HepG2 (cell line): ENCODE data around the gene CASKIN2. TPM values are rescaled to one million over a fixed set of nuclear protein-coding genes. Genes with fewer than 3 reads are reported as not detected.

Experiments used
- CCDC6 ChIP-seq: sonication (generic); formaldehyde crosslinking; IDR thresholded peaks from 2 replicates; pipeline ENCODE4 v1.8.1; 2022; ENCODE audit warnings: mild to moderate bottlenecking, missing genetic modification reagents, moderate library complexity
- GPN1 ChIP-seq: sonication (generic); formaldehyde crosslinking; IDR thresholded peaks from 2 replicates; pipeline ENCODE4 v1.5.1; 2020; ENCODE audit warnings: missing genetic modification reagents, borderline replicate concordance
- HMG20A ChIP-seq: IDR thresholded peaks from 2 replicates; pipeline ENCODE4 v1.6.1; 2016; ENCODE audit warnings: borderline replicate concordance
- MED13 ChIP-seq: sonication (generic); formaldehyde crosslinking; IDR thresholded peaks from 2 replicates; pipeline ENCODE4 v1.5.0; 2020; ENCODE audit warnings: missing genetic modification reagents
- MZF1 ChIP-seq: sonication (generic); formaldehyde crosslinking; IDR thresholded peaks from 2 replicates; pipeline ENCODE4 v1.8.1; 2023; ENCODE audit warnings: mild to moderate bottlenecking, missing genetic modification reagents, borderline replicate concordance
- PHB2 ChIP-seq: fragments of 450-650 bp; IDR thresholded peaks from 2 replicates; pipeline ENCODE4 v1.6.1; 2018; ENCODE audit not compliant: partially characterized antibody
- SMARCE1 ChIP-seq: fragments of 450-650 bp; IDR thresholded peaks from 2 replicates; pipeline ENCODE4 v1.6.1; 2017; ENCODE audit warnings: borderline replicate concordance
- ZNF124 ChIP-seq: sonication (generic); formaldehyde crosslinking; IDR thresholded peaks from 2 replicates; pipeline ENCODE4 v1.4.0; 2020; ENCODE audit warnings: missing genetic modification reagents
- ZNF326 ChIP-seq: sonication (generic); formaldehyde crosslinking; IDR thresholded peaks from 2 replicates; pipeline ENCODE4 v1.4.0; 2020; ENCODE audit warnings: missing genetic modification reagents, borderline replicate concordance
- ZNF331 ChIP-seq: sonication (generic); formaldehyde crosslinking; IDR thresholded peaks from 2 replicates; pipeline ENCODE4 v1.4.0; 2020; ENCODE audit warnings: missing genetic modification reagents
- ZNF510 ChIP-seq: sonication (generic); formaldehyde crosslinking; IDR thresholded peaks from 2 replicates; pipeline ENCODE4 v1.4.0; 2020; ENCODE audit warnings: low read depth, mild to moderate bottlenecking, missing genetic modification reagents
- polyA plus RNA-seq, 8 experiments: library from polyadenylated mRNA; depleted of rRNA in 3 of 8; stranded (reverse) in 7 of 8; unstranded in 1 of 8; fragments of >200 nt; fragmentation: Illumina TruSeq in 4 of 8; extraction: Trizol in 4 of 8; gene quantifications; 2 replicates each; pipeline versions ENCODE4 v1.2.1 to v1.2.3, GENCODE V29; 2011 to 2016; ENCODE audit warnings: low read depth in 4 of 8, missing spikeins in 1 of 8, mixed read lengths in 1 of 8; ENCODE audit not compliant: insufficient read depth in 1 of 8
- total RNA-seq, 5 experiments: library from RNA; depleted of rRNA; stranded (reverse); fragments of >200 nt; fragmentation: Illumina TruSeq; extraction: Trizol; gene quantifications; 2 replicates each; pipeline ENCODE4 v1.2.3, GENCODE V29; 2016; ENCODE audit warnings: low read depth in 1 of 5
- TF ChIP-seq, protein P1 (sequence below): sonication (generic); formaldehyde crosslinking; IDR thresholded peaks from 2 replicates; pipeline ENCODE4 v1.4.0; 2020; ENCODE audit warnings: missing genetic modification reagents, borderline replicate concordance
- TF ChIP-seq, protein P2 (sequence below): sonication (generic); formaldehyde crosslinking; IDR thresholded peaks from 2 replicates; pipeline ENCODE4 v1.4.0; 2020; ENCODE audit warnings: missing genetic modification reagents
- TF ChIP-seq, protein P3 (sequence below): sonication (generic); formaldehyde crosslinking; IDR thresholded peaks from 2 replicates; pipeline ENCODE4 v1.4.0; 2020; ENCODE audit warnings: missing genetic modification reagents
- TF ChIP-seq, protein P4 (sequence below): sonication (generic); formaldehyde crosslinking; conservative IDR thresholded peaks from 2 replicates; pipeline ENCODE4 v1.4.0; 2020; ENCODE audit warnings: missing genetic modification reagents

The CASKIN2 gene
- total and polyA plus RNA-seq, 2 of the 13 experiments (the other 11 are each of a cell fraction or from before 2014, with no cell fraction given): 5.2 to 7.8 TPM

DNA sequence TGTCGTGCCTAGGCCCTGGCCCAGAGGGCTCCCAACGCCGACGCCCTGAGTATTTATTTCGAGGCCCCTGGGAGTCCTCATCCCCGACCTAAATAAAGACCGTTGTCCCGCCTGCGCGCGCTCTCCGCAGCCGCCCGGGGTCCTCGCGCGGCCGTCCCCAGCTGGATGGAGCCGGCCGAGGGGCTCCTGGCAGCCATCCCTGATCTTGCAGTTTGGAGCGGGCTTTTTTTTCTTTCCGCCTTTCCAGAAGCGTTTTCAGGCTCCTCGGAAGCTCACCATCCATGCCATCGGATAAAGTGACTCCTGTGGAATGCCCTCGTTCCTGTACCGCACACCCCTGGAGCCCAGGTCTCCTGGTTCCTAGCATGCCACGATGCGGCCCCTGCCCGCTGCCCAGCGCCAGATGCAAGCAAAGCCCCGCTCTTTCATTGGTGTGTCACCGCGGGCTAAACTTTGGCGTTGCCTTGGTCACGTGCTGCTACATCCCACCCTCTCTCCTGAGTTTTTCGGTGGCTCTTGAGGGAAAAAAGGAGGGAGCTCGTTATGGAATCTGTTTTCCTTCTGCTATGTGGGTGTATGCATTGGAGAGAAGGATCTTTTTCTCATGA is 58.2 kb downstream of the CASKIN2 start (continued):
- TF ChIP-seq, protein P1, sequence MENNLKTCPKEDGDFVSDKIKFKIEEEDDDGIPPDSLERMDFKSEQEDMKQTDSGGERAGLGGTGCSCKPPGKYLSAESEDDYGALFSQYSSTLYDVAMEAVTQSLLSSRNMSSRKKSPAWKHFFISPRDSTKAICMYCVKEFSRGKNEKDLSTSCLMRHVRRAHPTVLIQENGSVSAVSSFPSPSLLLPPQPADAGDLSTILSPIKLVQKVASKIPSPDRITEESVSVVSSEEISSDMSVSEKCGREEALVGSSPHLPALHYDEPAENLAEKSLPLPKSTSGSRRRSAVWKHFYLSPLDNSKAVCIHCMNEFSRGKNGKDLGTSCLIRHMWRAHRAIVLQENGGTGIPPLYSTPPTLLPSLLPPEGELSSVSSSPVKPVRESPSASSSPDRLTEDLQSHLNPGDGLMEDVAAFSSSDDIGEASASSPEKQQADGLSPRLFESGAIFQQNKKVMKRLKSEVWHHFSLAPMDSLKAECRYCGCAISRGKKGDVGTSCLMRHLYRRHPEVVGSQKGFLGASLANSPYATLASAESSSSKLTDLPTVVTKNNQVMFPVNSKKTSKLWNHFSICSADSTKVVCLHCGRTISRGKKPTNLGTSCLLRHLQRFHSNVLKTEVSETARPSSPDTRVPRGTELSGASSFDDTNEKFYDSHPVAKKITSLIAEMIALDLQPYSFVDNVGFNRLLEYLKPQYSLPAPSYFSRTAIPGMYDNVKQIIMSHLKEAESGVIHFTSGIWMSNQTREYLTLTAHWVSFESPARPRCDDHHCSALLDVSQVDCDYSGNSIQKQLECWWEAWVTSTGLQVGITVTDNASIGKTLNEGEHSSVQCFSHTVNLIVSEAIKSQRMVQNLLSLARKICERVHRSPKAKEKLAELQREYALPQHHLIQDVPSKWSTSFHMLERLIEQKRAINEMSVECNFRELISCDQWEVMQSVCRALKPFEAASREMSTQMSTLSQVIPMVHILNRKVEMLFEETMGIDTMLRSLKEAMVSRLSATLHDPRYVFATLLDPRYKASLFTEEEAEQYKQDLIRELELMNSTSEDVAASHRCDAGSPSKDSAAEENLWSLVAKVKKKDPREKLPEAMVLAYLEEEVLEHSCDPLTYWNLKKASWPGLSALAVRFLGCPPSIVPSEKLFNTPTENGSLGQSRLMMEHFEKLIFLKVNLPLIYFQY (CRISPR knock-in tag): no peak
- TF ChIP-seq ZNF124 (no peak), MED13 (CRISPR knock-in tag) (no peak), ZNF326 (CRISPR knock-in tag) (no peak), PHB2 (no peak), GPN1 (no peak), SMARCE1 (no peak), HMG20A (CRISPR knock-in tag) (no peak), ZNF331 (CRISPR knock-in tag) (no peak), CCDC6 (CRISPR knock-in tag) (no peak), ZNF510 (peak; percentile 80; the same call in 1 of the 2 replicates), MZF1 (no peak)
- TF ChIP-seq, protein P2, sequence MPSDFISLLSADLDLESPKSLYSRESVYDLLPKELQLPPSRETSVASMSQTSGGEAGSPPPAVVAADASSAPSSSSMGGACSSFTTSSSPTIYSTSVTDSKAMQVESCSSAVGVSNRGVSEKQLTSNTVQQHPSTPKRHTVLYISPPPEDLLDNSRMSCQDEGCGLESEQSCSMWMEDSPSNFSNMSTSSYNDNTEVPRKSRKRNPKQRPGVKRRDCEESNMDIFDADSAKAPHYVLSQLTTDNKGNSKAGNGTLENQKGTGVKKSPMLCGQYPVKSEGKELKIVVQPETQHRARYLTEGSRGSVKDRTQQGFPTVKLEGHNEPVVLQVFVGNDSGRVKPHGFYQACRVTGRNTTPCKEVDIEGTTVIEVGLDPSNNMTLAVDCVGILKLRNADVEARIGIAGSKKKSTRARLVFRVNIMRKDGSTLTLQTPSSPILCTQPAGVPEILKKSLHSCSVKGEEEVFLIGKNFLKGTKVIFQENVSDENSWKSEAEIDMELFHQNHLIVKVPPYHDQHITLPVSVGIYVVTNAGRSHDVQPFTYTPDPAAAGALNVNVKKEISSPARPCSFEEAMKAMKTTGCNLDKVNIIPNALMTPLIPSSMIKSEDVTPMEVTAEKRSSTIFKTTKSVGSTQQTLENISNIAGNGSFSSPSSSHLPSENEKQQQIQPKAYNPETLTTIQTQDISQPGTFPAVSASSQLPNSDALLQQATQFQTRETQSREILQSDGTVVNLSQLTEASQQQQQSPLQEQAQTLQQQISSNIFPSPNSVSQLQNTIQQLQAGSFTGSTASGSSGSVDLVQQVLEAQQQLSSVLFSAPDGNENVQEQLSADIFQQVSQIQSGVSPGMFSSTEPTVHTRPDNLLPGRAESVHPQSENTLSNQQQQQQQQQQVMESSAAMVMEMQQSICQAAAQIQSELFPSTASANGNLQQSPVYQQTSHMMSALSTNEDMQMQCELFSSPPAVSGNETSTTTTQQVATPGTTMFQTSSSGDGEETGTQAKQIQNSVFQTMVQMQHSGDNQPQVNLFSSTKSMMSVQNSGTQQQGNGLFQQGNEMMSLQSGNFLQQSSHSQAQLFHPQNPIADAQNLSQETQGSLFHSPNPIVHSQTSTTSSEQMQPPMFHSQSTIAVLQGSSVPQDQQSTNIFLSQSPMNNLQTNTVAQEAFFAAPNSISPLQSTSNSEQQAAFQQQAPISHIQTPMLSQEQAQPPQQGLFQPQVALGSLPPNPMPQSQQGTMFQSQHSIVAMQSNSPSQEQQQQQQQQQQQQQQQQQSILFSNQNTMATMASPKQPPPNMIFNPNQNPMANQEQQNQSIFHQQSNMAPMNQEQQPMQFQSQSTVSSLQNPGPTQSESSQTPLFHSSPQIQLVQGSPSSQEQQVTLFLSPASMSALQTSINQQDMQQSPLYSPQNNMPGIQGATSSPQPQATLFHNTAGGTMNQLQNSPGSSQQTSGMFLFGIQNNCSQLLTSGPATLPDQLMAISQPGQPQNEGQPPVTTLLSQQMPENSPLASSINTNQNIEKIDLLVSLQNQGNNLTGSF (CRISPR knock-in tag): 0 out of 2 replicates have a peak, but pooled peaks have one; percentile 24
- TF ChIP-seq, protein P3, sequence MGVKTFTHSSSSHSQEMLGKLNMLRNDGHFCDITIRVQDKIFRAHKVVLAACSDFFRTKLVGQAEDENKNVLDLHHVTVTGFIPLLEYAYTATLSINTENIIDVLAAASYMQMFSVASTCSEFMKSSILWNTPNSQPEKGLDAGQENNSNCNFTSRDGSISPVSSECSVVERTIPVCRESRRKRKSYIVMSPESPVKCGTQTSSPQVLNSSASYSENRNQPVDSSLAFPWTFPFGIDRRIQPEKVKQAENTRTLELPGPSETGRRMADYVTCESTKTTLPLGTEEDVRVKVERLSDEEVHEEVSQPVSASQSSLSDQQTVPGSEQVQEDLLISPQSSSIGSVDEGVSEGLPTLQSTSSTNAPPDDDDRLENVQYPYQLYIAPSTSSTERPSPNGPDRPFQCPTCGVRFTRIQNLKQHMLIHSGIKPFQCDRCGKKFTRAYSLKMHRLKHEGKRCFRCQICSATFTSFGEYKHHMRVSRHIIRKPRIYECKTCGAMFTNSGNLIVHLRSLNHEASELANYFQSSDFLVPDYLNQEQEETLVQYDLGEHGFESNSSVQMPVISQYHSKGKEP (CRISPR knock-in tag): no peak
- TF ChIP-seq, protein P4, sequence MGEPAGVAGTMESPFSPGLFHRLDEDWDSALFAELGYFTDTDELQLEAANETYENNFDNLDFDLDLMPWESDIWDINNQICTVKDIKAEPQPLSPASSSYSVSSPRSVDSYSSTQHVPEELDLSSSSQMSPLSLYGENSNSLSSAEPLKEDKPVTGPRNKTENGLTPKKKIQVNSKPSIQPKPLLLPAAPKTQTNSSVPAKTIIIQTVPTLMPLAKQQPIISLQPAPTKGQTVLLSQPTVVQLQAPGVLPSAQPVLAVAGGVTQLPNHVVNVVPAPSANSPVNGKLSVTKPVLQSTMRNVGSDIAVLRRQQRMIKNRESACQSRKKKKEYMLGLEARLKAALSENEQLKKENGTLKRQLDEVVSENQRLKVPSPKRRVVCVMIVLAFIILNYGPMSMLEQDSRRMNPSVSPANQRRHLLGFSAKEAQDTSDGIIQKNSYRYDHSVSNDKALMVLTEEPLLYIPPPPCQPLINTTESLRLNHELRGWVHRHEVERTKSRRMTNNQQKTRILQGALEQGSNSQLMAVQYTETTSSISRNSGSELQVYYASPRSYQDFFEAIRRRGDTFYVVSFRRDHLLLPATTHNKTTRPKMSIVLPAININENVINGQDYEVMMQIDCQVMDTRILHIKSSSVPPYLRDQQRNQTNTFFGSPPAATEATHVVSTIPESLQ (CRISPR knock-in tag): no peak
